Esophagus (tissue), 2 donors: Measurements from ENCODE around the gene CACNB4. TPM values are rescaled to one million over a fixed set of nuclear protein-coding genes. Genes with fewer than 3 reads are reported as not detected.

Experiments
- H3K27ac ChIP-seq, 2 donors: one replicate each; pipeline ENCODE4 v1.5.1; 2013; ENCODE audit warnings: low read depth in 2 of 2, mild to moderate bottlenecking in 2 of 2, inconsistent platforms in 1 of 2, low read length in 1 of 2, moderate library complexity in 1 of 2
- H3K27me3 ChIP-seq, 2 donors: one replicate each; pipeline ENCODE4 v1.6.1; 2013; ENCODE audit warnings: low read length in 2 of 2, control low read depth in 1 of 2, mild to moderate bottlenecking in 1 of 2; ENCODE audit not compliant: insufficient read depth in 2 of 2, control insufficient read depth in 1 of 2
- H3K36me3 ChIP-seq, 2 donors: one replicate each; pipeline ENCODE4 v1.6.1; 2013; ENCODE audit warnings: low read length in 1 of 2; ENCODE audit not compliant: control insufficient read depth in 2 of 2, insufficient read depth in 2 of 2
- H3K4me1 ChIP-seq, 2 donors: one replicate each; pipeline ENCODE4 v1.6.1; 2013; ENCODE audit warnings: low read length in 1 of 2; ENCODE audit not compliant: control insufficient read depth in 2 of 2, insufficient read depth in 2 of 2
- H3K4me3 ChIP-seq, 2 donors: one replicate each; pipeline ENCODE4 v1.5.1; 2013; ENCODE audit warnings: low read length in 2 of 2, mild to moderate bottlenecking in 2 of 2, low read depth in 1 of 2, moderate library complexity in 1 of 2
- H3K9me3 ChIP-seq, 2 donors: one replicate each; pipeline ENCODE4 v1.6.1; 2013; ENCODE audit warnings: mild to moderate bottlenecking in 2 of 2, low read depth in 1 of 2, low read length in 1 of 2, moderate library complexity in 1 of 2; ENCODE audit not compliant: control insufficient read depth in 2 of 2, insufficient read depth in 1 of 2
- WGBS, 2 donors: extraction: QIAGEN DNeasy Blood & Tissue Kit; methylation state at CpG; one replicate each; pipeline ENCODE4 v1.1.7; 2013; 5-methylcytosine and 5-hydroxymethylcytosine counted together
- polyA plus RNA-seq, 2 donors: library from polyadenylated mRNA; stranded (reverse); fragments of 200-250 nt; gene quantifications; one replicate each; pipeline ENCODE4 v1.2.3, GENCODE V29; 2013
- donor health status: healthy with polysubstance abuse.
- donor health status: Bipolar disorder and iron deficiency.

CACNB4 gene
- polyA plus RNA-seq, 2 donors: 1.2 to 1.3 TPM

DNA sequence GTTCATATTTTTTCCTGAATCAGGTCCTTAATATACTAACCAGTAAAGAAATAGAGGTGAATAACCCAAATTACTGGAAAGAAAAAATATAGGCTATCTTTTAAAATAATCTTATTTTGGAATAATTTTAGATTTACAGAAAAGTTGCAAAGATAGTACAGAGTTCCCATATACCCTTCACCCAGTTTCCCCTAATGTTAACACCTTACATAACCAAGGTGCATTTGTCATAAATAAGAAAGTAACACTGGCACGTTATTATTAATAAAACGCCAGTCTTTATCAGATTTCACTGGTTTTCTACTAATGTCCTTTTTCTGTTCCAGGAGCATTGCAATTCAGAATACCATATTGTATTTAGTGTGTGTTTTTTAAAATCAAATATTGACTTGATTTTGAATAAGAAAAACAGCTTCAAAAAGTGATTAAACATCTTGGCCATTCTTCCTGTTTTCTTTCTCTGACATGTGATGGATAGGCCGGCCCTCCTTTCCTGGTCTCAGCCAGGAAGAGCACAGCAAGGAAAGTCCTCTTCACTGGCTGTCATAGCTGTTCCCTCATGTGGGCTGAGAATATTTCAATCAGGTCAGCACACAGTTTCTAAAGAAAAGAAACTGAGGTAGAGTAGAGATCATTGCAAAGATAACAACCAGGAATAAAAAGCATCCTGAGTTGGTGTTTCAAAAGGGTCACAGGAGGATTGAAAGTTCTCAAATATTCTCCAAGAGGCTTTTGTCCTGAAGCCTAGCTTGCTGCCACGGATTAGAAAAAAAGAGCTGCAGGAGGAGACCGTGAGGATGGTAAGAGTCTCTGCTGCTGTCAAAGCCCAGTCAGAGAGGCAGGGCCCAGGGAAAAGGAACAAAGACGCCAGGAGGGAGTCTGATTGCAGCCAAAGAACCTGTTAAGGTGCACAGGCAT, 191.3 kb downstream of the CACNB4 start:
- WGBS, 2 donors: 72 to 75% methylated on average over 6 of the region's 6 CpGs
- no peaks in the 10 kb centered on the region for H3K36me3 ChIP-seq
- no peaks in the 10 kb centered on the region for H3K9me3 ChIP-seq
- H3K4me3 ChIP-seq: no peak overlapping the region
- no peak overlapping the region for H3K27ac ChIP-seq
- H3K27me3 ChIP-seq: no peaks in the 10 kb centered on the region
- no peaks in the 10 kb centered on the region for H3K4me1 ChIP-seq

GRCh38 chr2:151906633-151906998, 192.2 kb downstream of the CACNB4 start:
- WGBS, 2 donors: 72 to 76% methylated on average over 2 of the region's 2 CpGs
- no peak overlapping the region for H3K27ac ChIP-seq
- no peaks in the 10 kb centered on the region for H3K9me3 ChIP-seq
- H3K27me3 ChIP-seq: no peaks in the 10 kb centered on the region
- H3K4me1 ChIP-seq: no peaks in the 10 kb centered on the region
- no peak overlapping the region for H3K4me3 ChIP-seq
- H3K36me3 ChIP-seq: no peaks in the 10 kb centered on the region

- Histone ChIP-seq H3K4me3 (no peak overlapping the region), H3K27me3 (no peaks in the 10 kb centered on the region), H3K9me3 (no peaks in the 10 kb centered on the region), H3K36me3 (no peaks in the 10 kb centered on the region), H3K27ac (no peak overlapping the region), H3K4me1 (no peaks in the 10 kb centered on the region)
- WGBS, 2 donors: 83 to 89% methylated on average over 2 of the region's 2 CpGs
Measured at GRCh38 chr2:151905963-151906632, 192.7 kb downstream of the CACNB4 start.

DNA sequence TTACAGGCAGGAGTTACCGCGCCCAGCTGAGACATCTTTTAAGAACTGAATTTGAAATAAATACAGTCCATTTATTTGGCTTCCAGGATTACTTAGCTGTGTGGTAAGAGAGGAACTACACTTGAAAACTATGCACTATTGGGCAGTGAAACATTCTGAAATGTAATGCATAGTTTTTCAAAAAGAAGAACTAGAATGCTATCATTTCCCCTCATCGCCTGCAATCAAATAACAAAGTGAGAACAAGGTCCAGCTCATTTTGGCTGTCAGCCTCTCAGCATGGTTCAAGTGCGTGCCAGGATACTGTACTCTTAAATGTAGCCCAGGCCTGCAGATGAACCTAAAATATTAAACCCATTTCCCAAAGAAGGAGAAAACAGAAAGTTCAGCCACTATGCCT, 194.0 kb downstream of the CACNB4 start:
- Histone ChIP-seq H3K27ac (no peak overlapping the region), H3K4me1 (no peaks in the 10 kb centered on the region), H3K27me3 (no peaks in the 10 kb centered on the region), H3K36me3 (no peaks in the 10 kb centered on the region), H3K9me3 (no peaks in the 10 kb centered on the region), H3K4me3 (no peak overlapping the region)
- WGBS, 2 donors: 85 to 88% methylated on average over 4 of the region's 4 CpGs

DNA sequence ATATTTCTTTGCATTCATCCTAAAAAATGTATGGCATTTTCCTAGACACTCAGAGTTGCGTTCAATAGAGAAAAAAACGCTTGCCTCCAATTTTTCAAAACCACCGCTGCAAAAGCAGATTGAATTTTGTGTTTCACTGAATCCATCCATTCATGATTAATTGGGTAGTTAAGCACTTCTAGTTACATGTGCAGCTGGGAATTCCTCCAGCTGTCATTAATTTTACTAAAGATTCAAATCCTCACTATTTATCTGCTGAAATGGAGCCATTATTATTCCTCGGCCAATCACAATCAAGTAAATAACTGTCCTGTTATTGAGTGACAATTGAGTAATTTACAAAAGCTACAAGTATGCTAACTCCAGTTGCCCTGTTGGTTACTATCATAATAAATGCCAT, 194.8 kb downstream of the CACNB4 start:
- 47 to 54% methylated on average over 4 of the region's 4 CpGs for WGBS, 2 donors
- H3K4me1 ChIP-seq: no peaks in the 10 kb centered on the region
- H3K27me3 ChIP-seq: no peaks in the 10 kb centered on the region
- H3K9me3 ChIP-seq: no peaks in the 10 kb centered on the region
- H3K36me3 ChIP-seq: no peaks in the 10 kb centered on the region
- H3K4me3 ChIP-seq: no peak overlapping the region
- H3K27ac ChIP-seq: no peak overlapping the region

GRCh38 chr2:151902829-151903228, 196.0 kb downstream of the CACNB4 start:
- H3K4me3 ChIP-seq: no peak overlapping the region
- 62 to 64% methylated on average over 3 of the region's 3 CpGs for WGBS, 2 donors
- H3K27ac ChIP-seq: no peak overlapping the region
- no peaks in the 10 kb centered on the region for H3K36me3 ChIP-seq
- no peaks in the 10 kb centered on the region for H3K27me3 ChIP-seq
- no peaks in the 10 kb centered on the region for H3K4me1 ChIP-seq
- no peaks in the 10 kb centered on the region for H3K9me3 ChIP-seq

GRCh38 chr2:151900331-151900730, 198.5 kb downstream of the CACNB4 start:
- no peak overlapping the region for H3K4me3 ChIP-seq
- no peaks in the 10 kb centered on the region for H3K9me3 ChIP-seq
- H3K27me3 ChIP-seq: no peaks in the 10 kb centered on the region
- no peaks in the 10 kb centered on the region for H3K36me3 ChIP-seq
- H3K27ac ChIP-seq: no peak overlapping the region
- WGBS, 2 donors: 75 to 77% methylated on average over 6 of the region's 6 CpGs
- H3K4me1 ChIP-seq: no peaks in the 10 kb centered on the region

- Histone ChIP-seq H3K27me3 (no peaks in the 10 kb centered on the region), H3K36me3 (no peaks in the 10 kb centered on the region), H3K27ac (no peak overlapping the region), H3K9me3 (no peaks in the 10 kb centered on the region), H3K4me3 (no peak overlapping the region), H3K4me1 (no peaks in the 10 kb centered on the region)
- WGBS, 2 donors: 66 to 88% methylated on average over 1 of the region's 1 CpG
Measured at GRCh38 chr2:151899156-151899555, 199.7 kb downstream of the CACNB4 start.

- 70 to 76% methylated on average over 7 of the region's 7 CpGs for WGBS, 2 donors
- H3K27me3 ChIP-seq: no peaks in the 10 kb centered on the region
- H3K9me3 ChIP-seq: no peaks in the 10 kb centered on the region
- no peak overlapping the region for H3K27ac ChIP-seq
- H3K4me3 ChIP-seq: no peak overlapping the region
- no peaks in the 10 kb centered on the region for H3K36me3 ChIP-seq
- no peaks in the 10 kb centered on the region for H3K4me1 ChIP-seq
Measured at GRCh38 chr2:151891566-151892194, 207.2 kb downstream of the CACNB4 start.
